Stimulated activated CD4-positive, alpha-beta T cell treated with anti-CD3 and anti-CD28 coated beads, Interleukin-15, amount 100 ng/mL, for 24 hours (primary cell): Measurements from ENCODE around the gene SLC35E4.
"Not testable (repeated sequence)": the region's sequence is repeated elsewhere in the genome, so short reads cannot be mapped to it uniquely, and the experiment has no call there.

Experiments
- DNase-seq: peaks from one replicate; pipeline ENCODE4 v3.0.0-alpha.2; 2020

Gene SLC35E4

GRCh38 chr22:30635273-30636225, at the start of gene SLC35E4:
SLC35E4 (plus strand) TSS chr22:30635781; CDS start chr22:30636451, 670 bp downstream.
- DNase-seq: peak; percentile 96

- DNase-seq: no peak
These were observed 49.2 kb upstream of the SLC35E4 start for GRCh38 chr22:30586414-30586813.

GRCh38 chr22:30591191-30591587, 44.4 kb upstream of the SLC35E4 start:
- DNase-seq: no peak

- DNase-seq: peak; percentile 95
These were observed 43.8 kb upstream of the SLC35E4 start, which contains the start of gene PES1 for GRCh38 chr22:30591588-30592359. PES1 (minus strand) TSS chr22:30591910; CDS start chr22:30591833, 77 bp downstream.

GRCh38 chr22:30592360-30592713, 43.2 kb upstream of the SLC35E4 start:
- DNase-seq: not testable (repeated sequence)

- DNase-seq: no peak
These were observed 39.4 kb upstream of the SLC35E4 start for GRCh38 chr22:30596199-30596598.

GRCh38 chr22:30596886-30597285, 38.7 kb upstream of the SLC35E4 start:
- DNase-seq: no peak

GRCh38 chr22:30598986-30599385, 36.6 kb upstream of the SLC35E4 start:
- DNase-seq: no peak

- DNase-seq: no peak
These were observed 34.7 kb upstream of the SLC35E4 start for GRCh38 chr22:30600921-30601320.

- no peak for DNase-seq
These were observed 34.1 kb upstream of the SLC35E4 start for GRCh38 chr22:30601464-30601863.

GRCh38 chr22:30602049-30602448, 33.5 kb upstream of the SLC35E4 start:
- DNase-seq: peak; percentile 7

GRCh38 chr22:30603801-30604200, 31.8 kb upstream of the SLC35E4 start:
- no peak for DNase-seq

GRCh38 chr22:30604723-30605122, 30.9 kb upstream of the SLC35E4 start:
- no peak for DNase-seq

GRCh38 chr22:30605449-30606110, 30.0 kb upstream of the SLC35E4 start:
- peak; percentile 64 for DNase-seq

GRCh38 chr22:30606455-30607299, 28.9 kb upstream of the SLC35E4 start, which contains the start of gene TCN2:
TCN2 (plus strand) TSS chr22:30607174; CDS start chr22:30607332, 158 bp downstream.
- peak; percentile 60 for DNase-seq

GRCh38 chr22:30607300-30607930, 28.2 kb upstream of the SLC35E4 start:
- no peak for DNase-seq

- no peak for DNase-seq
These were observed 27.6 kb upstream of the SLC35E4 start for GRCh38 chr22:30607939-30608338.

- DNase-seq: peak; percentile 39
These were observed 26.1 kb upstream of the SLC35E4 start for GRCh38 chr22:30609260-30610185.

GRCh38 chr22:30610299-30610698, 25.3 kb upstream of the SLC35E4 start:
- DNase-seq: no peak

- no peak for DNase-seq
These were observed 24.4 kb upstream of the SLC35E4 start for GRCh38 chr22:30611197-30611596.
